ENCODE measurements around the gene ADCY10. TPM values are rescaled to one million over a fixed set of nuclear protein-coding genes. Genes with fewer than 3 reads are reported as not detected.
"Not testable (repeated sequence)": the region's sequence is repeated elsewhere in the genome, so short reads cannot be mapped to it uniquely, and the experiment has no call there.

The ADCY10 gene
- total and polyA plus RNA-seq, 9 of the 15 experiments (the other 6 are each of a cell fraction or from before 2014, with no cell fraction given), result 0.08 to 0.86 (median 0.22) TPM

DNA sequence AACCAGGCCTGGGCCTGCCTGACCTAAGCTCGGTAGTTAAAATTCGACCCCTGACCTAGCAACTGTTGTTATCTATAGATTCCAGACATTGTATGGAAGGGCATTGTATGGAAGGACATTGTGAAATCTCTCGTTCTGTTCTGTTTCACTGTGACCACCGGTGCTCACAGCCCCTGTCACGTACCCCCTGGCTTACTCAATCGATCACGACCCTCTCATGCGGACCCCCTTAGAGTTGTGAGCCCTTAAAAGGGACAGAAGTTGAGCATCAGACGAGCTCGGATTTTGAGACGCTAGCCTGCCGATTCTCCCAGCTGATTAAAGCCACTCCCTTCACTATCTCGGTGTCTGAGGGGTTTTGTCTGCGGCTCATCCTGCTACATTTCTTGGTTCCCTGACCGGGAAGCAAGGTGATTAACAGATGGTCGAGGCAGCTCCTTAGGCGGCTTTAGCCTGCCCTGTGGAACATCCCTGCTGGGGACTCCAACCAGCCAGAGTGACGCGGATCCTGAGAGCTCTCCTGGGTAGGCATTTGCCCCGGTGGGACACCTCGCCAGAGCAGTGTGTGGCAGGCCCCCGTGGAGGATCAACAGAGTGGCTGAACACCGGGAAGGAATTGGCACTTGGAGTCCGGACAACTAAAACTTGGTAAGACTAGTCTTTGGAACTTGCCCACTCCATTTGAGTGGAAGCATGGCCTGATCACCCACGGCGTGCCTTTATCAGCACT lies 50.6 kb downstream of the ADCY10 start (continued):
- TF ChIP-seq ZNF76 (CRISPR knock-in tag; IDR thresholded peaks at IDR 0.05; ENCODE audit: borderline replicate concordance), result peak; percentile 57; the same call in 1 of the 2 replicates
- TF ChIP-seq HDAC1 (IDR thresholded peaks at IDR 0.05), result peak in 1 of 2 experiments; percentile 74; a peak in 2 of 4 replicates
- peak; percentile 23; the same call in 1 of the 2 replicates for TF ChIP-seq PHF8 (IDR thresholded peaks at IDR 0.05; ENCODE audit: borderline replicate concordance, low read length)
- peak; percentile 92 for TF ChIP-seq SOX6 (IDR thresholded peaks at IDR 0.05)
- peak; percentile 58 for TF ChIP-seq GATA2 (CRISPR knock-in tag; IDR thresholded peaks at IDR 0.05)
- TF ChIP-seq LCOR (CRISPR knock-in tag; IDR thresholded peaks at IDR 0.05), result 0 out of 2 replicates have a peak, but pooled peaks have one; percentile 13
- peak; percentile 53 for TF ChIP-seq L3MBTL2 (IDR thresholded peaks at IDR 0.05)
- TF ChIP-seq POLR2B (IDR thresholded peaks at IDR 0.05; ENCODE audit: low read depth, partially characterized antibody), result peak; percentile 14
- TF ChIP-seq ESRRA (IDR thresholded peaks at IDR 0.05; ENCODE audit: borderline replicate concordance, low read depth), result peak; percentile 59
- TF ChIP-seq, protein P1, sequence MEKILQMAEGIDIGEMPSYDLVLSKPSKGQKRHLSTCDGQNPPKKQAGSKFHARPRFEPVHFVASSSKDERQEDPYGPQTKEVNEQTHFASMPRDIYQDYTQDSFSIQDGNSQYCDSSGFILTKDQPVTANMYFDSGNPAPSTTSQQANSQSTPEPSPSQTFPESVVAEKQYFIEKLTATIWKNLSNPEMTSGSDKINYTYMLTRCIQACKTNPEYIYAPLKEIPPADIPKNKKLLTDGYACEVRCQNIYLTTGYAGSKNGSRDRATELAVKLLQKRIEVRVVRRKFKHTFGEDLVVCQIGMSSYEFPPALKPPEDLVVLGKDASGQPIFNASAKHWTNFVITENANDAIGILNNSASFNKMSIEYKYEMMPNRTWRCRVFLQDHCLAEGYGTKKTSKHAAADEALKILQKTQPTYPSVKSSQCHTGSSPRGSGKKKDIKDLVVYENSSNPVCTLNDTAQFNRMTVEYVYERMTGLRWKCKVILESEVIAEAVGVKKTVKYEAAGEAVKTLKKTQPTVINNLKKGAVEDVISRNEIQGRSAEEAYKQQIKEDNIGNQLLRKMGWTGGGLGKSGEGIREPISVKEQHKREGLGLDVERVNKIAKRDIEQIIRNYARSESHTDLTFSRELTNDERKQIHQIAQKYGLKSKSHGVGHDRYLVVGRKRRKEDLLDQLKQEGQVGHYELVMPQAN (IDR thresholded peaks at IDR 0.05; ENCODE audit: borderline replicate concordance), result 0 out of 2 replicates have a peak, but pooled peaks have one; percentile 22
- peak; percentile 58 for TF ChIP-seq CXXC5 (CRISPR knock-in tag; IDR thresholded peaks at IDR 0.05)
- TF ChIP-seq ZFX (CRISPR knock-in tag; IDR thresholded peaks at IDR 0.05), result peak; percentile 47
- 0 out of 2 replicates have a peak, but pooled peaks have one; percentile 31 for TF ChIP-seq HDAC8 (tag; IDR thresholded peaks at IDR 0.05)
- peak; percentile 73; the same call in 1 of the 2 replicates for TF ChIP-seq ZBTB17 (CRISPR knock-in tag; IDR thresholded peaks at IDR 0.05)
- TF ChIP-seq, protein P2, sequence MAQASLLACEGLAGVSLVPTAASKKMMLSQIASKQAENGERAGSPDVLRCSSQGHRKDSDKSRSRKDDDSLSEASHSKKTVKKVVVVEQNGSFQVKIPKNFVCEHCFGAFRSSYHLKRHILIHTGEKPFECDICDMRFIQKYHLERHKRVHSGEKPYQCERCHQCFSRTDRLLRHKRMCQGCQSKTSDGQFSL (CRISPR knock-in tag; IDR thresholded peaks at IDR 0.05), result not testable (repeated sequence)
- TF ChIP-seq, protein P2 (tag; IDR thresholded peaks at IDR 0.05), result 0 out of 4 replicates have a peak, but pooled peaks of 1 of the 2 experiments have one; percentile 12
- TF ChIP-seq ZNF431 (CRISPR knock-in tag; IDR thresholded peaks at IDR 0.05), result peak; percentile 64; the same call in 1 of the 2 replicates
- peak; percentile 46 to 68; a peak in 2 of 4 replicates for TF ChIP-seq MAZ (CRISPR knock-in tag; conservative IDR thresholded peaks at IDR 0.05 in 1 of 2, IDR thresholded peaks at IDR 0.05 in 1 of 2)
- peak; percentile 23; the same call in 1 of the 2 replicates for TF ChIP-seq ZNF324 (CRISPR knock-in tag; IDR thresholded peaks at IDR 0.05)
- peak; percentile 52 for TF ChIP-seq ZEB2 (IDR thresholded peaks at IDR 0.05)
- TF ChIP-seq CEBPG (CRISPR knock-in tag; IDR thresholded peaks at IDR 0.05), result peak; percentile 57
- peak; percentile 19 to 80; a peak in 2 of 4 replicates for TF ChIP-seq CEBPG (tag; conservative IDR thresholded peaks at IDR 0.05 in 1 of 2, IDR thresholded peaks at IDR 0.05 in 1 of 2)
- peak; percentile 60; the same call in 1 of the 2 replicates for TF ChIP-seq NBN (IDR thresholded peaks at IDR 0.05; ENCODE audit: low read depth)
- 0 out of 2 replicates have a peak, but pooled peaks have one; percentile 9 for TF ChIP-seq KDM2B (CRISPR knock-in tag; IDR thresholded peaks at IDR 0.05)
- TF ChIP-seq ZKSCAN8 (CRISPR knock-in tag; IDR thresholded peaks at IDR 0.05), result peak; percentile 60; the same call in 1 of the 2 replicates
- peak; percentile 88 for TF ChIP-seq DACH1 (IDR thresholded peaks at IDR 0.05; ENCODE audit: partially characterized antibody)
